Measurements from ENCODE around the gene XYLT1. TPM values are rescaled to one million over a fixed set of nuclear protein-coding genes. Genes with fewer than 3 reads are reported as not detected.

XYLT1 gene
- total RNA-seq, 1 donor from 2014 or later = under 0.01 TPM

DNA sequence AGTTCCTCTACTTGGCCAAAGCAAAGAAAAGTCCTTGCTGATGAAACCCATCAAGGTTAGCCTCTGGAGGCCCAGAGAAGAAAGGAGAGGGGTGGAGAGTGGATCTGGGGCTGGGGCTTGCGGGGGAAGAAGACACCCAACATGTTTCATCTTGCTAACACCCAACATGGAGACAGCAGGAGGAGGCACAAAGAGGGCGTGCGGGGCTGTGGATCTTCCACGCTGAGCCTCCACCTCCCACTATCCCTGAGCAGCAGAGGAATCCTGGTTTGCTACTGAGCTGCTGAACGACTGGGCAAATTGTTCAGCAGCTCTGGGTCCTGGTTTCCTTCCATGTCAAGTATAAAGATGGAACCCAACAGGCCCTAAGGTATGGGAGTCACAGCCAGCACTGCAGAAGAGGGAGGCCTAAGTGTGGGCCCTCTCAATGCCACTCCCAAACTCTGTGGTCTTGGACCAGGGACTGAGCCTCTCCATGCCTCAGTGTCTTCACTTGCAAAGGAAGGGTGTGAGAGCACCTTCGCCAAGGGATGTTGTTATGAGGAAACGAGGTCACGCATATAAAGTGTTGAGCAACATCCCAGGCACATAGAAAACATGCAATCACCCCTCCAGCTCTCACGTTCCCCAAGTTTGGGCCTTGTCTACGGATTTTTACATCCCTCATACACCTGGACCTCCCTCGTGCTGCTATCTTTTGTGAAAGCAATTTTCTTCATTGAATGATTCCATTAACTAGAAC, 122.5 kb downstream of the XYLT1 start:
- no peak overlapping the region for H3K4me3 ChIP-seq (ENCODE audit: low read depth, low read length)
- FAIRE-seq = no peak
- no peaks in the 10 kb centered on the region for H3K36me3 ChIP-seq (ENCODE audit: control insufficient read depth, insufficient read depth, low read length)
- DNase-seq (ENCODE audit: low read depth) = no peak
- no peaks in the 10 kb centered on the region for H3K27me3 ChIP-seq (ENCODE audit: control insufficient read depth, insufficient read depth, low read length)
- TF ChIP-seq CTCF (IDR thresholded peaks at IDR 0.05; ENCODE audit: insufficient read depth, low read length, severe bottlenecking) = no peak

DNA sequence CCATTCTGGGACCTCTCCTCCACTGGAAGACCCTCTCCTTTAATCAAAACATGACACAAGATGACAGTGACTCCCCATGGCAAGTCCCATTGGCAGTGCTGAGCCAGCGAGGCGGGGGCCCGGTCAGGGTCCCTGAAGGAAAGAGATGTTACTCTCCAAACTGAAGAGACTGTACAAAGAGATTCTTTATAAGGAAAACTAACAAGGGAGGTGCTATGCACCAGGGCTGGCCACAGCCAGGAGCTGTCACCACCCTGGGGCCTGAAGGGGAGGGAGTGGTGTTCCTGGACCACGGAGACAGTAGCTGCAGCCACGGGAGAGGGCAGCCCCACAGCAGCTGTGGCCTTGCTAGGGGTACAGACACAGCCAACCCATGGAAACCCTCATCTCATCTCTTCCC, 123.1 kb downstream of the XYLT1 start:
- no peaks in the 10 kb centered on the region for H3K27me3 ChIP-seq (ENCODE audit: control insufficient read depth, insufficient read depth, low read length)
- no peak for DNase-seq (ENCODE audit: low read depth)
- FAIRE-seq = no peak
- no peak for TF ChIP-seq CTCF (IDR thresholded peaks at IDR 0.05; ENCODE audit: insufficient read depth, low read length, severe bottlenecking)
- H3K4me3 ChIP-seq (ENCODE audit: low read depth, low read length) = no peak overlapping the region
- H3K36me3 ChIP-seq (ENCODE audit: control insufficient read depth, insufficient read depth, low read length) = no peaks in the 10 kb centered on the region

GRCh38 chr16:17346621-17347569, 123.9 kb downstream of the XYLT1 start:
- Histone ChIP-seq H3K36me3 (ENCODE audit: control insufficient read depth, insufficient read depth, low read length) (no peaks in the 10 kb centered on the region), H3K27me3 (ENCODE audit: control insufficient read depth, insufficient read depth, low read length) (no peaks in the 10 kb centered on the region), H3K4me3 (ENCODE audit: low read depth, low read length) (no peak overlapping the region)
- FAIRE-seq (no peak), DNase-seq (ENCODE audit: low read depth) (no peak)
- no peak for TF ChIP-seq CTCF (IDR thresholded peaks at IDR 0.05; ENCODE audit: insufficient read depth, low read length, severe bottlenecking)

- H3K4me3 ChIP-seq (ENCODE audit: low read depth, low read length) = no peak overlapping the region
- H3K36me3 ChIP-seq (ENCODE audit: control insufficient read depth, insufficient read depth, low read length) = no peaks in the 10 kb centered on the region
- no peaks in the 10 kb centered on the region for H3K27me3 ChIP-seq (ENCODE audit: control insufficient read depth, insufficient read depth, low read length)
- DNase-seq (ENCODE audit: low read depth) = no peak
- no peak for TF ChIP-seq CTCF (IDR thresholded peaks at IDR 0.05; ENCODE audit: insufficient read depth, low read length, severe bottlenecking)
- FAIRE-seq = no peak
These were observed 125.7 kb downstream of the XYLT1 start for GRCh38 chr16:17345043-17345442.

GRCh38 chr16:17343728-17344127, 127.0 kb downstream of the XYLT1 start:
- Histone ChIP-seq H3K4me3 (ENCODE audit: low read depth, low read length) (no peak overlapping the region), H3K27me3 (ENCODE audit: control insufficient read depth, insufficient read depth, low read length) (no peaks in the 10 kb centered on the region), H3K36me3 (ENCODE audit: control insufficient read depth, insufficient read depth, low read length) (no peaks in the 10 kb centered on the region)
- no peak for TF ChIP-seq CTCF (IDR thresholded peaks at IDR 0.05; ENCODE audit: insufficient read depth, low read length, severe bottlenecking)
- no peak for DNase-seq (ENCODE audit: low read depth)
- FAIRE-seq = no peak

Data from bronchial epithelial cell (primary cell).